ENCODE data around the gene ZFTA. TPM values are rescaled to one million over a fixed set of nuclear protein-coding genes. Genes with fewer than 3 reads are reported as not detected.

The ZFTA gene
- total and polyA plus RNA-seq, 4 donors: 1.7 to 12.1 (median 6.8) TPM

- peaks cover 0 to 9% (median 3%) of the 10 kb centered on the region in 4 donors for H3K9me3 ChIP-seq (ENCODE audit: control insufficient read depth in 4 of 4, low read length in 3 of 4)
- DNase-seq (ENCODE audit: low spot score): no peak
- no peak overlapping the region for H3K4me3 ChIP-seq (ENCODE audit: low read depth in 1 of 3, low read length in 3 of 3)
- H3K36me3 ChIP-seq (ENCODE audit: control insufficient read depth in 4 of 4, insufficient read depth in 3 of 4, low read depth in 1 of 4, low read length in 3 of 4): no peaks in the 10 kb centered on the region
- TF ChIP-seq, protein P1, sequence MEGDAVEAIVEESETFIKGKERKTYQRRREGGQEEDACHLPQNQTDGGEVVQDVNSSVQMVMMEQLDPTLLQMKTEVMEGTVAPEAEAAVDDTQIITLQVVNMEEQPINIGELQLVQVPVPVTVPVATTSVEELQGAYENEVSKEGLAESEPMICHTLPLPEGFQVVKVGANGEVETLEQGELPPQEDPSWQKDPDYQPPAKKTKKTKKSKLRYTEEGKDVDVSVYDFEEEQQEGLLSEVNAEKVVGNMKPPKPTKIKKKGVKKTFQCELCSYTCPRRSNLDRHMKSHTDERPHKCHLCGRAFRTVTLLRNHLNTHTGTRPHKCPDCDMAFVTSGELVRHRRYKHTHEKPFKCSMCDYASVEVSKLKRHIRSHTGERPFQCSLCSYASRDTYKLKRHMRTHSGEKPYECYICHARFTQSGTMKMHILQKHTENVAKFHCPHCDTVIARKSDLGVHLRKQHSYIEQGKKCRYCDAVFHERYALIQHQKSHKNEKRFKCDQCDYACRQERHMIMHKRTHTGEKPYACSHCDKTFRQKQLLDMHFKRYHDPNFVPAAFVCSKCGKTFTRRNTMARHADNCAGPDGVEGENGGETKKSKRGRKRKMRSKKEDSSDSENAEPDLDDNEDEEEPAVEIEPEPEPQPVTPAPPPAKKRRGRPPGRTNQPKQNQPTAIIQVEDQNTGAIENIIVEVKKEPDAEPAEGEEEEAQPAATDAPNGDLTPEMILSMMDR (IDR thresholded peaks at IDR 0.05; ENCODE audit: low read depth, low read length, missing input control): no peak
- TF ChIP-seq HNF4G (IDR thresholded peaks at IDR 0.05) (no peak), YY1 (IDR thresholded peaks at IDR 0.05) (no peak), EGR1 (IDR thresholded peaks at IDR 0.05; ENCODE audit: low read depth in 2 of 2) (no peak), NR2F2 (IDR thresholded peaks at IDR 0.05) (no peak), FOXA2 (IDR thresholded peaks at IDR 0.05) (no peak), RAD21 (IDR thresholded peaks at IDR 0.05) (no peak), JUND (IDR thresholded peaks at IDR 0.05) (no peak), RXRA (IDR thresholded peaks at IDR 0.05) (no peak)
- TF ChIP-seq, protein P2, sequence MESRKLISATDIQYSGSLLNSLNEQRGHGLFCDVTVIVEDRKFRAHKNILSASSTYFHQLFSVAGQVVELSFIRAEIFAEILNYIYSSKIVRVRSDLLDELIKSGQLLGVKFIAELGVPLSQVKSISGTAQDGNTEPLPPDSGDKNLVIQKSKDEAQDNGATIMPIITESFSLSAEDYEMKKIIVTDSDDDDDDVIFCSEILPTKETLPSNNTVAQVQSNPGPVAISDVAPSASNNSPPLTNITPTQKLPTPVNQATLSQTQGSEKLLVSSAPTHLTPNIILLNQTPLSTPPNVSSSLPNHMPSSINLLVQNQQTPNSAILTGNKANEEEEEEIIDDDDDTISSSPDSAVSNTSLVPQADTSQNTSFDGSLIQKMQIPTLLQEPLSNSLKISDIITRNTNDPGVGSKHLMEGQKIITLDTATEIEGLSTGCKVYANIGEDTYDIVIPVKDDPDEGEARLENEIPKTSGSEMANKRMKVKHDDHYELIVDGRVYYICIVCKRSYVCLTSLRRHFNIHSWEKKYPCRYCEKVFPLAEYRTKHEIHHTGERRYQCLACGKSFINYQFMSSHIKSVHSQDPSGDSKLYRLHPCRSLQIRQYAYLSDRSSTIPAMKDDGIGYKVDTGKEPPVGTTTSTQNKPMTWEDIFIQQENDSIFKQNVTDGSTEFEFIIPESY (IDR thresholded peaks at IDR 0.05): no peak
- H3K9ac ChIP-seq (ENCODE audit: low read depth in 1 of 2, low read length in 2 of 2): no peak overlapping the region
- no peaks in the 10 kb centered on the region for H3K27me3 ChIP-seq (ENCODE audit: control insufficient read depth in 4 of 4, insufficient read depth in 4 of 4, low read length in 3 of 4)
- H3K27ac ChIP-seq (ENCODE audit: low read depth in 1 of 2, low read length in 2 of 2): no peak overlapping the region
- H3K4me1 ChIP-seq (ENCODE audit: control insufficient read depth in 4 of 4, insufficient read depth in 4 of 4, low read length in 3 of 4): no peaks in the 10 kb centered on the region
- 95% methylated on average over 6 of the region's 6 CpGs for WGBS
Observed at GRCh38 chr11:63791495-63792167, 23.1 kb upstream of the ZFTA start.

DNA sequence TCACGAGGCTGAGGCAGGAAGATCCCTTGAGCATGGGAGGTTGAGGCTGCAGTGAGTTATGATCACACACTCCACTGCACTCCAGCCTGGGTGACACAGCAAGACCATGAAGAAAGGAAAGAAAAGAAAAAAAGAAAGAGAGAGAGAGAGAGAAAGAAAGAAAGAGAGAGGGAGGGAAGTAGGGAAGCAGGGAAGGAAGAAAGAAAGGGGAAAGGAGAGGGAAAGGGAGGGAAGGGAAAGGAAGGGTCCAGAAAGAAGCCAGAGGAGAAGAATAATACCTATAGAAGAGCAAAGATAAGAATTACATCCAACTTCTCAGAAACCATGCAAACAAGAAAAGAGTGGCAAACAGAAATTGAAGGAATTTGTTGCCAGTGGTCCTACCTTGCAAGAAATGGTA is 17.2 kb upstream of the ZFTA start:
- H3K4me1 ChIP-seq (ENCODE audit: control insufficient read depth in 4 of 4, insufficient read depth in 4 of 4, low read length in 3 of 4): peaks cover 0 to 5% (median 0%) of the 10 kb centered on the region in 4 donors
- H3K27me3 ChIP-seq (ENCODE audit: control insufficient read depth in 4 of 4, insufficient read depth in 4 of 4, low read length in 3 of 4): no peaks in the 10 kb centered on the region
- H3K9me3 ChIP-seq (ENCODE audit: control insufficient read depth in 4 of 4, low read length in 3 of 4): no peaks in the 10 kb centered on the region
- no peaks in the 10 kb centered on the region for H3K36me3 ChIP-seq (ENCODE audit: control insufficient read depth in 4 of 4, insufficient read depth in 3 of 4, low read depth in 1 of 4, low read length in 3 of 4)
- H3K27ac ChIP-seq (ENCODE audit: low read depth in 1 of 2, low read length in 2 of 2): no peak overlapping the region
- 90% methylated on average over 1 of the region's 1 CpG for WGBS
- TF ChIP-seq YY1 (IDR thresholded peaks at IDR 0.05) (no peak), FOXA2 (IDR thresholded peaks at IDR 0.05) (no peak), NR2F2 (IDR thresholded peaks at IDR 0.05) (no peak), RAD21 (IDR thresholded peaks at IDR 0.05) (no peak), EGR1 (IDR thresholded peaks at IDR 0.05; ENCODE audit: low read depth in 2 of 2) (no peak), HNF4A (conservative IDR thresholded peaks at IDR 0.05) (no peak), RXRA (IDR thresholded peaks at IDR 0.05) (no peak), HNF4G (IDR thresholded peaks at IDR 0.05) (no peak), TAF1 (conservative IDR thresholded peaks at IDR 0.05) (no peak), GABPA (IDR thresholded peaks at IDR 0.05 in 1 of 2, conservative IDR thresholded peaks at IDR 0.05 in 1 of 2) (no peak), JUND (IDR thresholded peaks at IDR 0.05) (no peak), FOXA1 (IDR thresholded peaks at IDR 0.05) (no peak), SP1 (IDR thresholded peaks at IDR 0.05) (no peak)
- TF ChIP-seq, protein P3, sequence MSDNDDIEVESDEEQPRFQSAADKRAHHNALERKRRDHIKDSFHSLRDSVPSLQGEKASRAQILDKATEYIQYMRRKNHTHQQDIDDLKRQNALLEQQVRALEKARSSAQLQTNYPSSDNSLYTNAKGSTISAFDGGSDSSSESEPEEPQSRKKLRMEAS (IDR thresholded peaks at IDR 0.05): no peak
- TF ChIP-seq, protein P4, sequence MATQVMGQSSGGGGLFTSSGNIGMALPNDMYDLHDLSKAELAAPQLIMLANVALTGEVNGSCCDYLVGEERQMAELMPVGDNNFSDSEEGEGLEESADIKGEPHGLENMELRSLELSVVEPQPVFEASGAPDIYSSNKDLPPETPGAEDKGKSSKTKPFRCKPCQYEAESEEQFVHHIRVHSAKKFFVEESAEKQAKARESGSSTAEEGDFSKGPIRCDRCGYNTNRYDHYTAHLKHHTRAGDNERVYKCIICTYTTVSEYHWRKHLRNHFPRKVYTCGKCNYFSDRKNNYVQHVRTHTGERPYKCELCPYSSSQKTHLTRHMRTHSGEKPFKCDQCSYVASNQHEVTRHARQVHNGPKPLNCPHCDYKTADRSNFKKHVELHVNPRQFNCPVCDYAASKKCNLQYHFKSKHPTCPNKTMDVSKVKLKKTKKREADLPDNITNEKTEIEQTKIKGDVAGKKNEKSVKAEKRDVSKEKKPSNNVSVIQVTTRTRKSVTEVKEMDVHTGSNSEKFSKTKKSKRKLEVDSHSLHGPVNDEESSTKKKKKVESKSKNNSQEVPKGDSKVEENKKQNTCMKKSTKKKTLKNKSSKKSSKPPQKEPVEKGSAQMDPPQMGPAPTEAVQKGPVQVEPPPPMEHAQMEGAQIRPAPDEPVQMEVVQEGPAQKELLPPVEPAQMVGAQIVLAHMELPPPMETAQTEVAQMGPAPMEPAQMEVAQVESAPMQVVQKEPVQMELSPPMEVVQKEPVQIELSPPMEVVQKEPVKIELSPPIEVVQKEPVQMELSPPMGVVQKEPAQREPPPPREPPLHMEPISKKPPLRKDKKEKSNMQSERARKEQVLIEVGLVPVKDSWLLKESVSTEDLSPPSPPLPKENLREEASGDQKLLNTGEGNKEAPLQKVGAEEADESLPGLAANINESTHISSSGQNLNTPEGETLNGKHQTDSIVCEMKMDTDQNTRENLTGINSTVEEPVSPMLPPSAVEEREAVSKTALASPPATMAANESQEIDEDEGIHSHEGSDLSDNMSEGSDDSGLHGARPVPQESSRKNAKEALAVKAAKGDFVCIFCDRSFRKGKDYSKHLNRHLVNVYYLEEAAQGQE (IDR thresholded peaks at IDR 0.05): no peak
- TF ChIP-seq, protein P1 (IDR thresholded peaks at IDR 0.05; ENCODE audit: low read depth, low read length, missing input control): no peak
- no peak overlapping the region for H3K9ac ChIP-seq (ENCODE audit: low read depth in 1 of 2, low read length in 2 of 2)
- DNase-seq (ENCODE audit: low spot score): no peak
- H3K4me3 ChIP-seq (ENCODE audit: low read depth in 1 of 3, low read length in 3 of 3): no peak overlapping the region
